DMS79 (cell line): Measurements from ENCODE around the gene HSPBP1.
"Not testable (repeated sequence)": the region's sequence is repeated elsewhere in the genome, so short reads cannot be mapped to it uniquely, and the experiment has no call there.

Experiments used
- DNase-seq: peaks from one replicate; lab custom pipeline; 2025; lab: John Stamatoyannopoulos, UW

The HSPBP1 gene

GRCh38 chr19:55279770-55280643 lies at the start of gene HSPBP1:
Gene HSPBP1 (minus strand): TSS chr19:55280110. CDS start chr19:55279608, 502 bp downstream.
- peak; percentile 94 for DNase-seq

- not testable (repeated sequence) for DNase-seq
Observed at GRCh38 chr19:55328774-55329318, 48.9 kb upstream of the HSPBP1 start.

GRCh38 chr19:55325172-55325571 lies 45.3 kb upstream of the HSPBP1 start, which contains the start of gene TMEM150B:
Gene TMEM150B (minus strand): TSS chr19:55325341. CDS start chr19:55321036, 4,305 bp downstream.
- DNase-seq = no peak

- DNase-seq = no peak
Observed at GRCh38 chr19:55324662-55325061, 44.8 kb upstream of the HSPBP1 start.

GRCh38 chr19:55322204-55322885 lies 42.4 kb upstream of the HSPBP1 start:
- no peak for DNase-seq

GRCh38 chr19:55321466-55322137 lies 41.7 kb upstream of the HSPBP1 start:
- no peak for DNase-seq

GRCh38 chr19:55320844-55321419 lies 41.0 kb upstream of the HSPBP1 start:
- DNase-seq = no peak

GRCh38 chr19:55319785-55320184 lies 39.9 kb upstream of the HSPBP1 start:
- no peak for DNase-seq

- DNase-seq = no peak
Observed at GRCh38 chr19:55316646-55317045, 36.7 kb upstream of the HSPBP1 start.

- no peak for DNase-seq
Observed at GRCh38 chr19:55315956-55316525, 36.1 kb upstream of the HSPBP1 start.

- no peak for DNase-seq
Observed at GRCh38 chr19:55314396-55314795, 34.5 kb upstream of the HSPBP1 start.

GRCh38 chr19:55312621-55313512 lies 33.0 kb upstream of the HSPBP1 start:
- no peak for DNase-seq

GRCh38 chr19:55311797-55312196 lies 31.9 kb upstream of the HSPBP1 start:
- DNase-seq = no peak

- DNase-seq = no peak
Observed at GRCh38 chr19:55311397-55311796, 31.5 kb upstream of the HSPBP1 start.

GRCh38 chr19:55310498-55310897 lies 30.6 kb upstream of the HSPBP1 start:
- no peak for DNase-seq

- DNase-seq = no peak
Observed at GRCh38 chr19:55309448-55309847, 29.5 kb upstream of the HSPBP1 start.

GRCh38 chr19:55308281-55308680 lies 28.4 kb upstream of the HSPBP1 start:
- no peak for DNase-seq

- no peak for DNase-seq
Observed at GRCh38 chr19:55306712-55307111, 26.8 kb upstream of the HSPBP1 start.

GRCh38 chr19:55305983-55306562 lies 26.2 kb upstream of the HSPBP1 start:
- DNase-seq = no peak

- DNase-seq = no peak
Observed at GRCh38 chr19:55305491-55305890, 25.6 kb upstream of the HSPBP1 start.
